Stomach (tissue), 9 donors: Measurements from ENCODE around the gene COPS7A. TPM values are rescaled to one million over a fixed set of nuclear protein-coding genes. Genes with fewer than 3 reads are reported as not detected.
A peak's percentile ranks its signal among the peaks of the same experiment; 100 is the strongest.
"Not testable (repeated sequence)": the region's sequence is repeated elsewhere in the genome, so short reads cannot be mapped to it uniquely, and the experiment has no call there.

Source experiments
- DNase-seq, 2 donors: peaks; one replicate each; pipeline versions ENCODE4 v3.0.0 to v3.0.0-alpha.2; 2013 to 2019
- H3K27ac ChIP-seq, 5 donors: fragments of 200-600 bp in 4 of 5; sonication (generic) in 4 of 5; one replicate each; pipeline ENCODE4 v1.5.1; 2013 to 2019; ENCODE audit warnings: mild to moderate bottlenecking in 1 of 5, moderate library complexity in 1 of 5
- H3K27me3 ChIP-seq, 3 donors: fragments of 200-600 bp; sonication (generic); one replicate each; pipeline ENCODE4 v1.5.1; 2017 to 2019; ENCODE audit warnings: mixed run types in 1 of 3
- H3K36me3 ChIP-seq, 4 donors: fragments of 200-600 bp; sonication (generic); 1 replicate in 3 of 4; 2 replicates in 1 of 4; pipeline ENCODE4 v1.5.1; 2016 to 2019
- H3K4me1 ChIP-seq, 4 donors: fragments of 200-600 bp; sonication (generic); one replicate each; pipeline ENCODE4 v1.5.1; 2016 to 2019
- H3K4me3 ChIP-seq, 4 donors: fragments of 200-600 bp; sonication (generic) in 3 of 4; one replicate each; pipeline ENCODE4 v1.5.1; 2016 to 2019; ENCODE audit warnings: mild to moderate bottlenecking in 1 of 4
- H3K9me3 ChIP-seq, 4 donors: fragments of 200-600 bp; sonication (generic); one replicate each; pipeline ENCODE4 v1.5.1; 2016 to 2019
- EP300 ChIP-seq: sonication (generic); formaldehyde crosslinking; IDR thresholded peaks from one replicate; pipeline ENCODE4 v1.6.1; 2017; ENCODE audit warnings: antibody characterized with exemption
- POLR2A ChIP-seq, 4 donors: fragments of 450-650 bp; IDR thresholded peaks; one replicate each; pipeline ENCODE4 v1.6.1; 2016; ENCODE audit warnings: antibody characterized with exemption in 4 of 4, control low read depth in 2 of 4, mild to moderate bottlenecking in 1 of 4, moderate library complexity in 1 of 4
- POLR2AphosphoS5 ChIP-seq, 3 donors: sonication (generic); formaldehyde crosslinking; IDR thresholded peaks; one replicate each; pipeline ENCODE4 v1.6.1; 2016; ENCODE audit warnings: antibody characterized with exemption in 3 of 3
- WGBS, 5 donors: extraction: QIAGEN DNeasy Blood & Tissue Kit in 3 of 5; methylation state at CpG; one replicate each; pipeline versions ENCODE4 v1.1.5 to v1.1.7; 2013 to 2018; 5-methylcytosine and 5-hydroxymethylcytosine counted together
- intact Hi-C: fragments of 100-400 bp; cut with DNase I; formaldehyde crosslinking; loops from one replicate; pipeline ENCODE4 v1.15.1; 2023; ENCODE audit warnings: low total_unique reads
- polyA plus RNA-seq, 3 donors: library from polyadenylated mRNA; stranded (reverse); fragments of 200-250 nt; gene quantifications; one replicate each; pipeline ENCODE4 v1.2.3, GENCODE V29; 2013
- total RNA-seq, 5 donors: library from RNA; depleted of rRNA; stranded (reverse); fragments of >200 nt; gene quantifications; one replicate each; pipeline versions ENCODE4 v1.1.0 to v1.2.3, GENCODE V29; 2014 to 2016
- TF ChIP-seq, protein P1 (sequence below), 7 experiments: fragments of 450-650 bp in 4 of 7; fragments of 200-600 bp in 3 of 7; sonication (generic) in 3 of 7; IDR thresholded peaks; one replicate each; pipeline ENCODE4 v1.5.1; 2016 to 2019; ENCODE audit warnings: antibody characterized with exemption in 7 of 7, control low read depth in 2 of 7, mild to moderate bottlenecking in 1 of 7
- donor health status: healthy with polysubstance abuse.
- donor health status: Bipolar disorder and iron deficiency.
- donor health status: healthy.

COPS7A gene
- total and polyA plus RNA-seq, 8 donors, result 5.8 to 54.2 (median 39.0) TPM

GRCh38 chr12:6735448-6736191 lies 11.8 kb downstream of the COPS7A start:
- no peak for TF ChIP-seq EP300
- TF ChIP-seq POLR2AphosphoS5 (IDR thresholded peaks at IDR 0.05), result peak in 1 of 3 donors; percentile 34
- TF ChIP-seq, protein P1, sequence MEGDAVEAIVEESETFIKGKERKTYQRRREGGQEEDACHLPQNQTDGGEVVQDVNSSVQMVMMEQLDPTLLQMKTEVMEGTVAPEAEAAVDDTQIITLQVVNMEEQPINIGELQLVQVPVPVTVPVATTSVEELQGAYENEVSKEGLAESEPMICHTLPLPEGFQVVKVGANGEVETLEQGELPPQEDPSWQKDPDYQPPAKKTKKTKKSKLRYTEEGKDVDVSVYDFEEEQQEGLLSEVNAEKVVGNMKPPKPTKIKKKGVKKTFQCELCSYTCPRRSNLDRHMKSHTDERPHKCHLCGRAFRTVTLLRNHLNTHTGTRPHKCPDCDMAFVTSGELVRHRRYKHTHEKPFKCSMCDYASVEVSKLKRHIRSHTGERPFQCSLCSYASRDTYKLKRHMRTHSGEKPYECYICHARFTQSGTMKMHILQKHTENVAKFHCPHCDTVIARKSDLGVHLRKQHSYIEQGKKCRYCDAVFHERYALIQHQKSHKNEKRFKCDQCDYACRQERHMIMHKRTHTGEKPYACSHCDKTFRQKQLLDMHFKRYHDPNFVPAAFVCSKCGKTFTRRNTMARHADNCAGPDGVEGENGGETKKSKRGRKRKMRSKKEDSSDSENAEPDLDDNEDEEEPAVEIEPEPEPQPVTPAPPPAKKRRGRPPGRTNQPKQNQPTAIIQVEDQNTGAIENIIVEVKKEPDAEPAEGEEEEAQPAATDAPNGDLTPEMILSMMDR (IDR thresholded peaks at IDR 0.05), result peak in 5 of 7 experiments; percentile 38 to 80 (median 61)
- no peaks in the 10 kb centered on the region for H3K9me3 ChIP-seq
- H3K4me1 ChIP-seq, result peaks cover 0 to 10% (median 5%) of the 10 kb centered on the region in 4 donors
- H3K27me3 ChIP-seq, result no peaks in the 10 kb centered on the region
- DNase-seq, result peak; percentile 77 to 86
- WGBS, 5 donors, result 26 to 38% (median 33%) methylated on average over 8 of the region's 8 CpGs
- H3K4me3 ChIP-seq, result no peak overlapping the region
- intact Hi-C loops, result loop anchor here (5.0 kb wide), 1 partner anchor 47 kb away; no protein-coding TSS in a partner anchor
- H3K27ac ChIP-seq, result peak overlapping the region in 2 of 5 donors; percentile 25 to 50
- peaks cover 12 to 40% (median 35%) of the 10 kb centered on the region in 4 donors for H3K36me3 ChIP-seq

DNA sequence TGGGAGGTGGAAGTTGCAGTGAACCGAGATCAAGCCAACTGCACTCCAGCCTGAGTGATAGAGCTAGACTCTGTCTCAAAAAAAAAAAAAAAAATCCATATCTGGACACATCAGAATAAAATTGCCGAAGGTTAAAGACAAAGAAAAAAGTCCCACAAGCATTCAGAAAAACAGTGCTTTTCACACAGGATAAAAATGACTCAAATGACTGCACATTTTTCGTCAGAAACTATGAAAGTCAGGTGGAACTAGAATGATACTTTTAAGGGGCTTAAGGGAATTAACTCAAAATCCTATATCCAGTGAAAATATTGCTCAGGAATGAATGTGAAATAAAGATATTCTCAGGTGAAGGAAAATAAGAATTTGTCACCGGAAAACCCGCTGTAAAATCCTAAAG lies 12.9 kb downstream of the COPS7A start:
- Histone ChIP-seq H3K4me3 (no peak overlapping the region), H3K27me3 (no peaks in the 10 kb centered on the region), H3K9me3 (no peaks in the 10 kb centered on the region), H3K36me3 (peaks cover 1 to 29% (median 24%) of the 10 kb centered on the region in 4 donors), H3K27ac (no peak overlapping the region), H3K4me1 (peaks cover 0 to 10% (median 5%) of the 10 kb centered on the region in 4 donors)
- intact Hi-C loops, result loop anchor here (5.0 kb wide), 1 partner anchor 46 kb away; no protein-coding TSS in a partner anchor
- TF ChIP-seq POLR2AphosphoS5 (IDR thresholded peaks at IDR 0.05) (no peak), POLR2A (IDR thresholded peaks at IDR 0.05) (no peak), EP300 (no peak)
- TF ChIP-seq, protein P1 (IDR thresholded peaks at IDR 0.05), result no peak
- no peak for DNase-seq
- 91 to 96% (median 94%) methylated on average over 5 of the region's 5 CpGs for WGBS, 5 donors

DNA sequence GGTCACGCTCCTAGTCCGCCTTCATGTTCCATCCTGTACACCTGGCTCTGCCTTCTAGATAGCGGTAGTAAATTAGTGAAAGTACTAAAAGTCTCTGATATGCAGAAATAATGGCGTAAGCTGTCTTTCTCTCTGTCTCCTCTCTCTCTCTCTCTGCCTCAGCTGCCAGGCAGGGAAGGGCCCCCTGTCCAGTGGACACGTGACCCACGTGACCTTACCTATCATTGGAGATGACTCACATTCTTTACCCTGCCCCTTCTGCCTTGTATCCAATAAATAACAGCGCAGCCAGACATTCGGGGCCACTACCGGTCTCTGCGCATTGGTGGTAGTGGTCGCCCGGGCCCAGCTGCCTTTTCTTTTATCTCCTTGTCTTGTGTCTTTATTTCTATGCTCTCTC lies 18.2 kb downstream of the COPS7A start:
- not testable (repeated sequence) for DNase-seq, H3K27ac ChIP-seq, H3K9me3 ChIP-seq, H3K4me1 ChIP-seq, H3K27me3 ChIP-seq, H3K4me3 ChIP-seq
- intact Hi-C loops, result loop anchor here (10.0 kb wide), 1 partner anchor 83 kb away; the partner anchor contains the start of genes GPR162 and P3H3
- 72 to 85% (median 77%) methylated on average over 10 to 12 of the region's 12 CpGs for whole genome bisulfite sequencing, 5 donors
- peaks cover 2 to 15% (median 14%) of the 10 kb centered on the region in 4 donors for H3K36me3 ChIP-seq

DNA sequence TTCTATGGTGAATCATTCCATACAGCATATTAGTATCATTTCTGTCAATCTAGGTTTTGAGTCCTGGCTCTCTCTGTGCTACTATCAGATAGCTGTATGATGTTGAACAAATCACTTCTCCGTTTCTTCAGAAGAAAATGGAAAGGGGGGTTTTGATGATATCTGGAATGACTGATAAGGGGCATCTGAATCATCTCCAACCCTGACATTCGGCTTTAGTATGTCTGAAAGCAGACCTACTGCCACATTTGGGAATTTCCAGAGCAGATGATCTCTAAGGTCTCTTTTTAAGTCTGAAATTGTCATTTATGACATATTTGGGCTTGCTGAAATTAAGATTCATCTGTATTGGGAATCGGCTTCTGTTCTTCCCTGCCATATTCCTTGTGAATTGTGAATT lies 19.0 kb downstream of the COPS7A start:
- Histone ChIP-seq H3K36me3 (peaks cover 10 to 23% (median 21%) of the 10 kb centered on the region in 4 donors), H3K4me3 (no peak overlapping the region), H3K4me1 (peaks cover 0 to 7% (median 0%) of the 10 kb centered on the region in 4 donors), H3K9me3 (no peaks in the 10 kb centered on the region), H3K27ac (no peak overlapping the region), H3K27me3 (no peaks in the 10 kb centered on the region)
- WGBS, 5 donors, result 67 to 76% (median 73%) methylated on average over 3 of the region's 3 CpGs
- intact Hi-C loops, result loop anchor here (10.0 kb wide), 1 partner anchor 82 kb away; the partner anchor contains the start of genes GPR162 and P3H3
- TF ChIP-seq POLR2A (IDR thresholded peaks at IDR 0.05) (no peak), POLR2AphosphoS5 (IDR thresholded peaks at IDR 0.05) (no peak), EP300 (no peak)
- TF ChIP-seq, protein P1 (IDR thresholded peaks at IDR 0.05), result no peak
- no peak for DNase-seq

DNA sequence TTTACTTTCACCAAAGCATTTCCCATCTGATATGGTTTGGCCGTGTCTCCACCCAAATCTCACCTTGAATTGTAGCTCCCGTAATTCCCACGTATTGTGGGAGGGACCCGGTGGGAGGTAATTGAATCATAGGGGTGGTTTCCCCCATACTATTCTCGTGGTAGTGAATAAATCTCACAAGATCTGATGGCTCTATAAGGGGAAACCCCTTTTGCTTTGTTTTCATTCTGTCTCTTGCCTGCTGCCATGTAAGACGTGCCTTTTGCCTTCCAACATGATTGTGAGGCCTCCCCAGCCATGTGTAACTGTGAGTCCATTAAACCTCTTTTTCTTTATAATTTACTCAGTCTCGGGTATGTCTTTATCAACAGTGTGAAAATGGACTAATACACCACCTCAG lies 19.5 kb downstream of the COPS7A start:
- H3K4me3 ChIP-seq, H3K27ac ChIP-seq, DNase-seq, H3K27me3 ChIP-seq, H3K4me1 ChIP-seq, H3K9me3 ChIP-seq: not testable (repeated sequence)
- intact Hi-C loops, result loop anchor here (10.0 kb wide), 1 partner anchor 82 kb away; the partner anchor contains the start of genes GPR162 and P3H3
- H3K36me3 ChIP-seq, result peaks cover 14 to 27% (median 26%) of the 10 kb centered on the region in 4 donors
- WGBS, 5 donors, result 33 to 55% (median 47%) methylated on average over 7 of the region's 7 CpGs
